ENCODE data around the gene TBXT. TPM values are rescaled to one million over a fixed set of nuclear protein-coding genes. Genes with fewer than 3 reads are reported as not detected.

TBXT gene
- total and polyA plus RNA-seq, 9 of the 15 experiments (the other 6 are each of a cell fraction or from before 2014, with no cell fraction given): not detected

GRCh38 chr6:166167801-166168615 lies at the start of gene TBXT (continued):
- TF ChIP-seq ZNF395 (CRISPR knock-in tag; IDR thresholded peaks at IDR 0.05) (no peak), ZNF133 (CRISPR knock-in tag; IDR thresholded peaks at IDR 0.05) (no peak), E2F5 (CRISPR knock-in tag; IDR thresholded peaks at IDR 0.05) (no peak)

- H3K4me3 ChIP-seq: no peak overlapping the region
- ChIA-PET POLR2A (no interaction called here), CTCF (ENCODE audit: low intra/inter-chr PET ratio) (no interaction called here)
- FAIRE-seq (no peak), ATAC-seq (no peak), DNase-seq (ENCODE audit: extremely low read depth in 1 of 4, low spot score in 3 of 4) (no peak)
- no peaks in the 10 kb centered on the region for H3K9me3 ChIP-seq (replicated peaks; ENCODE audit: control insufficient read depth, insufficient read depth, low read depth, low read length)
- no peaks in the 10 kb centered on the region for H3K36me3 ChIP-seq (ENCODE audit: control insufficient read depth, insufficient read depth, low read length)
- in situ Hi-C loops (cut with MboI) (no loop called here), intact Hi-C loops (cut with micrococcal nuclease) (no loop called here)
- 8% methylated on average over 3 of the region's 3 CpGs for WGBS (ENCODE audit: insufficient coverage, low coverage, missing lambda C conversion rate)
- H3K79me2 ChIP-seq (ENCODE audit: control insufficient read depth, insufficient read depth, low read length): no peaks in the 10 kb centered on the region
- no peak overlapping the region for H3K4me2 ChIP-seq (ENCODE audit: insufficient read depth, low read length)
- H3K27me3 ChIP-seq (ENCODE audit: control insufficient read depth in 2 of 2, insufficient read depth in 2 of 2, low read length in 2 of 2): peaks cover 33 to 42% of the 10 kb centered on the region in 2 experiments
- no peak overlapping the region for H3K27ac ChIP-seq (ENCODE audit: extremely low read depth, low read depth, low read length)
- no peaks in the 10 kb centered on the region for H3K4me1 ChIP-seq (replicated peaks in 1 of 2; ENCODE audit: control insufficient read depth in 2 of 2, insufficient read depth in 2 of 2, low read length in 2 of 2)
- H4K20me1 ChIP-seq (replicated peaks; ENCODE audit: control insufficient read depth, insufficient read depth, low read length): 0 out of 2 replicates have a peak, but pooled peaks cover 3% of the 10 kb centered on the region
- H3K9ac ChIP-seq (ENCODE audit: insufficient read depth in 1 of 2, low read depth in 2 of 2, low read length in 2 of 2): no peak overlapping the region
- BruUV-seq (replicated peaks): no TSS peak
- H2AFZ ChIP-seq (ENCODE audit: low read depth, low read length): no peak overlapping the region
- H3K9me1 ChIP-seq (ENCODE audit: control insufficient read depth, insufficient read depth, low read length): no peaks in the 10 kb centered on the region
- TF ChIP-seq E2F5 (CRISPR knock-in tag; IDR thresholded peaks at IDR 0.05) (no peak), GABPB1 (CRISPR knock-in tag; IDR thresholded peaks at IDR 0.05) (no peak), TRIM28 (IDR thresholded peaks at IDR 0.05) (no peak), PCBP2 (IDR thresholded peaks at IDR 0.05; ENCODE audit: low read depth, low read length, poor library complexity, severe bottlenecking) (no peak), HMGXB4 (CRISPR knock-in tag; IDR thresholded peaks at IDR 0.05) (no peak), FOXJ2 (tag; IDR thresholded peaks at IDR 0.05) (no peak)
- TF ChIP-seq, protein P1, sequence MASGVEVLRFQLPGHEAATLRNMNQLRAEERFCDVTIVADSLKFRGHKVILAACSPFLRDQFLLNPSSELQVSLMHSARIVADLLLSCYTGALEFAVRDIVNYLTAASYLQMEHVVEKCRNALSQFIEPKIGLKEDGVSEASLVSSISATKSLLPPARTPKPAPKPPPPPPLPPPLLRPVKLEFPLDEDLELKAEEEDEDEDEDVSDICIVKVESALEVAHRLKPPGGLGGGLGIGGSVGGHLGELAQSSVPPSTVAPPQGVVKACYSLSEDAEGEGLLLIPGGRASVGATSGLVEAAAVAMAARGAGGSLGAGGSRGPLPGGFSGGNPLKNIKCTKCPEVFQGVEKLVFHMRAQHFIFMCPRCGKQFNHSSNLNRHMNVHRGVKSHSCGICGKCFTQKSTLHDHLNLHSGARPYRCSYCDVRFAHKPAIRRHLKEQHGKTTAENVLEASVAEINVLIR (CRISPR knock-in tag; IDR thresholded peaks at IDR 0.05): no peak
- TF ChIP-seq, protein P2, sequence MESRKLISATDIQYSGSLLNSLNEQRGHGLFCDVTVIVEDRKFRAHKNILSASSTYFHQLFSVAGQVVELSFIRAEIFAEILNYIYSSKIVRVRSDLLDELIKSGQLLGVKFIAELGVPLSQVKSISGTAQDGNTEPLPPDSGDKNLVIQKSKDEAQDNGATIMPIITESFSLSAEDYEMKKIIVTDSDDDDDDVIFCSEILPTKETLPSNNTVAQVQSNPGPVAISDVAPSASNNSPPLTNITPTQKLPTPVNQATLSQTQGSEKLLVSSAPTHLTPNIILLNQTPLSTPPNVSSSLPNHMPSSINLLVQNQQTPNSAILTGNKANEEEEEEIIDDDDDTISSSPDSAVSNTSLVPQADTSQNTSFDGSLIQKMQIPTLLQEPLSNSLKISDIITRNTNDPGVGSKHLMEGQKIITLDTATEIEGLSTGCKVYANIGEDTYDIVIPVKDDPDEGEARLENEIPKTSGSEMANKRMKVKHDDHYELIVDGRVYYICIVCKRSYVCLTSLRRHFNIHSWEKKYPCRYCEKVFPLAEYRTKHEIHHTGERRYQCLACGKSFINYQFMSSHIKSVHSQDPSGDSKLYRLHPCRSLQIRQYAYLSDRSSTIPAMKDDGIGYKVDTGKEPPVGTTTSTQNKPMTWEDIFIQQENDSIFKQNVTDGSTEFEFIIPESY (CRISPR knock-in tag; IDR thresholded peaks at IDR 0.05): no peak
Observed at GRCh38 chr6:166207284-166207561, 39.6 kb upstream of the TBXT start.

All from K562 (cell line).